Esophagus squamous epithelium (tissue), 4 donors: ENCODE data around the gene BPIFB3.

ENCODE experiments used
- POLR2A ChIP-seq, 4 donors: fragments of 450-650 bp; IDR thresholded peaks; one replicate each; pipeline ENCODE4 v1.6.1; 2017; ENCODE audit warnings: antibody characterized with exemption in 4 of 4, mild to moderate bottlenecking in 4 of 4, moderate library complexity in 3 of 4
- TF ChIP-seq, protein P1 (sequence below), 6 experiments: fragments of 450-650 bp in 4 of 6; fragments of 200-600 bp in 2 of 6; sonication (generic) in 2 of 6; IDR thresholded peaks; one replicate each; pipeline ENCODE4 v1.5.1; 2016 to 2019; ENCODE audit warnings: antibody characterized with exemption in 6 of 6, mild to moderate bottlenecking in 4 of 6, moderate library complexity in 4 of 6

DNA sequence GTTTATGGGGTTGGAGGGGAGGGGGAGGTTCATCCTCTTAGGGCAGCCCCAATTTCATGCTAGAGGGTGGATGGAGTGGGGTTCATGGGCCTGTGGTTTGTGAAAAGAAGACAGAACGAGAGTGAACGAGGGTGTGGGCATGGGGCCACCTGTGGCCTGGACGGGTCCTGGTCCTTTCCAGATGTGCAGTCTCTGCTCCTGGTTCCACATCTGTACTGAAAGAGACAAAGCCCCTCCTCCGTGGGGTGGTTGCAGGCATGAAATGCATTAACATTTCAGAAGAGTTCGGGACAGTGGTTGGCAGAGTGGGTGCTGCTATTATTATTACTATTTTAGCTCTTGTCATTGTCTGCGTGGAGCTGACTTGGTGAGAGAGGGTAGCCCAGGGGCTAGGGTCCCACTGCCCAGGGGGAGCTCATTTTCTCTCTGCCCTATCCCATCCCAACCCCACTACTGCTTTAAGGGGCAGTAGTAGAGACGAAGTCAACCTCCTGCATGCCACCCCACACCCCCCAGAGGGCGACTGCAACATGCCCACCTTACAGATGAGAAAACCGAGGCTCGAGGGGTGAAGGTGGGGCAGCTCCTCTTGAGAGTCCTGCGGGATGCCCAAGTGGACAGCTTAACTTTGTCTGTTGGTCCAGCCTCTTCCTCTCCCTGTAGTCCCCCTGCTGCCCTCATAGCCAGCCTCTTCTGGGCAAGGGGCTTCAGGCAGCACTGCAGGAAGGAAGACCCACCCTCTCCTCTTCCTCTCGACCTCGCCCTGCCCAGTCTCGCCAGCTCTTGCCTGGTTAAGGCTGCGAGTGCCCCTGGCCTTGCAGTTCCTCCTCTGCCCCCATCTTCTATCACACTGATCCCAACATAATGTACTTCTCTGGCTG, 37.8 kb upstream of the BPIFB3 start:
- TF ChIP-seq, protein P1, sequence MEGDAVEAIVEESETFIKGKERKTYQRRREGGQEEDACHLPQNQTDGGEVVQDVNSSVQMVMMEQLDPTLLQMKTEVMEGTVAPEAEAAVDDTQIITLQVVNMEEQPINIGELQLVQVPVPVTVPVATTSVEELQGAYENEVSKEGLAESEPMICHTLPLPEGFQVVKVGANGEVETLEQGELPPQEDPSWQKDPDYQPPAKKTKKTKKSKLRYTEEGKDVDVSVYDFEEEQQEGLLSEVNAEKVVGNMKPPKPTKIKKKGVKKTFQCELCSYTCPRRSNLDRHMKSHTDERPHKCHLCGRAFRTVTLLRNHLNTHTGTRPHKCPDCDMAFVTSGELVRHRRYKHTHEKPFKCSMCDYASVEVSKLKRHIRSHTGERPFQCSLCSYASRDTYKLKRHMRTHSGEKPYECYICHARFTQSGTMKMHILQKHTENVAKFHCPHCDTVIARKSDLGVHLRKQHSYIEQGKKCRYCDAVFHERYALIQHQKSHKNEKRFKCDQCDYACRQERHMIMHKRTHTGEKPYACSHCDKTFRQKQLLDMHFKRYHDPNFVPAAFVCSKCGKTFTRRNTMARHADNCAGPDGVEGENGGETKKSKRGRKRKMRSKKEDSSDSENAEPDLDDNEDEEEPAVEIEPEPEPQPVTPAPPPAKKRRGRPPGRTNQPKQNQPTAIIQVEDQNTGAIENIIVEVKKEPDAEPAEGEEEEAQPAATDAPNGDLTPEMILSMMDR (IDR thresholded peaks at IDR 0.05), result no peak
- TF ChIP-seq POLR2A (IDR thresholded peaks at IDR 0.05), result no peak
